SK-N-SH (cell line): ENCODE measurements around the gene CCNB1. TPM values are rescaled to one million over a fixed set of nuclear protein-coding genes. Genes with fewer than 3 reads are reported as not detected.

Experiments
- CTCF ChIA-PET: fragments of 300-600, 350-600 bp; formaldehyde crosslinking; extraction: SDS; loops from one replicate; lab custom pipeline; 2021; lab: Yijun Ruan, JAX
- POLR2A ChIA-PET: fragments of 350-600 bp; sonication (Branson Sonifier 250); formaldehyde crosslinking; extraction: SDS; loops from one replicate; lab custom pipeline; 2020; ENCODE audit warnings: antibody characterized with exemption, inconsistent platforms; lab: Yijun Ruan, JAX
- DNase-seq: peaks from one replicate; pipeline ENCODE4 v3.0.0; 2012
- H2AFZ ChIP-seq: fragments of 200-600 bp; sonication (generic); 2 replicates; pipeline ENCODE4 v1.8.1; 2016; ENCODE audit warnings: antibody characterized with exemption, mild to moderate bottlenecking, low read depth
- H3F3A ChIP-seq: fragments of 200-600 bp; sonication (generic); replicated peaks from 2 replicates; pipeline ENCODE3; 2016; ENCODE audit warnings: antibody characterized with exemption, mild to moderate bottlenecking; ENCODE audit not compliant: insufficient read depth
- H3K27ac ChIP-seq, 2 experiments: fragments of 200-500 bp in 1 of 2; fragments of 200-600 bp in 1 of 2; sonication (Bioruptor generic) in 1 of 2; sonication (generic), shearing (Covaris generic) in 1 of 2; 2 replicates each; pipeline versions ENCODE4 v1.5.1 to v1.6.1; 2014 to 2016; ENCODE audit warnings: low read depth in 2 of 2, inconsistent platforms in 1 of 2, low read length in 1 of 2, mild to moderate bottlenecking in 1 of 2, mixed read lengths in 1 of 2
- H3K27me3 ChIP-seq: fragments of 200-600 bp; sonication (generic), shearing (Covaris generic); 2 replicates; pipeline ENCODE4 v1.6.1; 2016; ENCODE audit warnings: mixed run types; ENCODE audit not compliant: insufficient read depth
- H3K36me3 ChIP-seq, 2 experiments: fragments of 200-500 bp in 1 of 2; fragments of 200-600 bp in 1 of 2; sonication (Bioruptor generic) in 1 of 2; sonication (generic) in 1 of 2; replicated peaks in 1 of 2; 2 replicates each; pipeline versions ENCODE3 to v1.5.1; 2014 to 2016; ENCODE audit warnings: low read length in 1 of 2, mild to moderate bottlenecking in 1 of 2; ENCODE audit not compliant: insufficient read depth in 2 of 2, control insufficient read depth in 1 of 2
- H3K4me1 ChIP-seq, 2 experiments: fragments of 200-500 bp in 1 of 2; fragments of 200-600 bp in 1 of 2; sonication (Bioruptor generic) in 1 of 2; sonication (generic), shearing (Covaris generic) in 1 of 2; 2 replicates each; pipeline versions ENCODE4 v1.5.1 to v1.6.1; 2014 to 2016; ENCODE audit warnings: low read depth in 1 of 2, low read length in 1 of 2, mixed run types in 1 of 2; ENCODE audit not compliant: insufficient read depth in 2 of 2, control insufficient read depth in 1 of 2
- H3K4me2 ChIP-seq: fragments of 200-600 bp; sonication (generic), shearing (Covaris generic); 2 replicates; pipeline ENCODE4 v1.6.1; 2017; ENCODE audit warnings: mixed run types
- H3K4me3 ChIP-seq, 2 experiments: fragments of 200-500 bp in 1 of 2; fragments of 200-600 bp in 1 of 2; sonication (Bioruptor generic) in 1 of 2; sonication (generic), shearing (Covaris generic) in 1 of 2; 2 replicates each; pipeline versions ENCODE4 v1.5.1 to v1.8.1; 2014 to 2016; ENCODE audit warnings: low read depth in 2 of 2, inconsistent platforms in 1 of 2, low read length in 1 of 2, mild to moderate bottlenecking in 1 of 2, mixed read lengths in 1 of 2, moderate library complexity in 1 of 2
- H3K79me2 ChIP-seq: fragments of 200-600 bp; sonication (generic); 2 replicates; pipeline ENCODE4 v1.8.1; 2017; ENCODE audit warnings: mild to moderate bottlenecking; ENCODE audit not compliant: insufficient read depth
- H3K9ac ChIP-seq: fragments of 200-600 bp; sonication (generic); 2 replicates; pipeline ENCODE4 v1.6.1; 2017; ENCODE audit warnings: mixed run types
- H3K9me2 ChIP-seq: fragments of 200-600 bp; sonication (generic); 2 replicates; pipeline ENCODE4 v1.6.1; 2017; ENCODE audit warnings: mixed run types
- H3K9me3 ChIP-seq: fragments of 200-600 bp; sonication (generic); 2 replicates; pipeline ENCODE4 v1.6.1; 2017; ENCODE audit warnings: mixed run types, mild to moderate bottlenecking, moderate library complexity
- H4K20me1 ChIP-seq: fragments of 200-600 bp; sonication (generic); 2 replicates; pipeline ENCODE4 v1.6.1; 2017; ENCODE audit warnings: mild to moderate bottlenecking, mixed run types; ENCODE audit not compliant: insufficient read depth
- ELF1 ChIP-seq: IDR thresholded peaks from 2 replicates; pipeline ENCODE4 v1.4.0; 2012
- EZH2phosphoT487 ChIP-seq: fragments of 200-600 bp; sonication (generic); IDR thresholded peaks from 2 replicates; pipeline ENCODE4 v1.6.1; 2017; ENCODE audit warnings: low read depth, mixed run types, mild to moderate bottlenecking, antibody characterized with exemption, moderate library complexity, borderline replicate concordance
- FOSL2 ChIP-seq: IDR thresholded peaks from 2 replicates; pipeline ENCODE4 v1.4.0; 2012; ENCODE audit warnings: low read depth, mild to moderate bottlenecking, moderate library complexity, borderline replicate concordance
- FOXJ3 ChIP-seq: sonication (generic); formaldehyde crosslinking; IDR thresholded peaks from 2 replicates; pipeline ENCODE4 v1.5.1; 2020; ENCODE audit warnings: mild to moderate bottlenecking, missing genetic modification reagents
- MAX ChIP-seq: IDR thresholded peaks from 2 replicates; pipeline ENCODE4 v1.4.0; 2012; ENCODE audit warnings: low read depth
- MXI1 ChIP-seq: IDR thresholded peaks from 2 replicates; pipeline ENCODE4 v1.6.1; 2012; ENCODE audit warnings: mild to moderate bottlenecking, low read depth, low read length, improper control_type of control experiment
- NFIC ChIP-seq: IDR thresholded peaks from 2 replicates; pipeline ENCODE4 v1.4.0; 2012; ENCODE audit warnings: borderline replicate concordance
- NRF1 ChIP-seq: IDR thresholded peaks from 2 replicates; pipeline ENCODE4 v1.6.1; 2012; ENCODE audit warnings: low read depth, mild to moderate bottlenecking, low read length
- RAD21 ChIP-seq: IDR thresholded peaks from 2 replicates; pipeline ENCODE4 v1.6.1; 2012; ENCODE audit warnings: mild to moderate bottlenecking, low read length
- RCOR1 ChIP-seq: fragments of 150-350 bp; IDR thresholded peaks from 2 replicates; pipeline ENCODE4 v1.6.1; 2017; ENCODE audit warnings: antibody characterized with exemption, low read length
- RXRA ChIP-seq: IDR thresholded peaks from 2 replicates; pipeline ENCODE4 v1.4.0; 2012; ENCODE audit warnings: low read depth, mild to moderate bottlenecking, borderline replicate concordance
- SIN3A ChIP-seq: IDR thresholded peaks from 2 replicates; pipeline ENCODE4 v1.6.1; 2012; ENCODE audit warnings: low read depth, mild to moderate bottlenecking, low read length, moderate library complexity, borderline replicate concordance
- TEAD4 ChIP-seq: IDR thresholded peaks from 2 replicates; pipeline ENCODE4 v1.4.0; 2012; ENCODE audit warnings: mild to moderate bottlenecking, borderline replicate concordance; ENCODE audit not compliant: insufficient read depth
- USF1 ChIP-seq: IDR thresholded peaks from 2 replicates; pipeline ENCODE4 v1.4.0; 2012; ENCODE audit warnings: low read depth, borderline replicate concordance
- WGBS: methylation state at CpG from one replicate; pipeline ENCODE4 v1.1.6; 2017; ENCODE audit warnings: low lambda C conversion rate; 5-methylcytosine and 5-hydroxymethylcytosine counted together
- polyA plus RNA-seq, 3 experiments: library from polyadenylated mRNA; depleted of rRNA; stranded (reverse); fragments of >200 nt; gene quantifications; 2 replicates each; pipeline ENCODE4 v1.2.3, GENCODE V29; 2012
- small RNA-seq, 7 experiments: library from RNA; depleted of rRNA; stranded (forward); fragments of <200 nt; gene quantifications; one replicate each; pipeline ENCODE3, GENCODE V24; 2012

The CCNB1 gene
- polyA plus RNA-seq, 1 of the 3 experiments (the other 2 are of a cell fraction), result 78.6 TPM

- TF ChIP-seq TEAD4 (no peak), MXI1 (no peak), MAX (no peak), FOSL2 (no peak), SIN3A (no peak), FOXJ3 (CRISPR knock-in tag) (no peak), EZH2phosphoT487 (no peak), RCOR1 (no peak), USF1 (no peak), ELF1 (no peak), RAD21 (no peak), NFIC (no peak), RXRA (no peak), NRF1 (no peak)
- Histone ChIP-seq H3K79me2 (peaks cover 41% of the 10 kb centered on the region), H3K9ac (no peak overlapping the region), H2AFZ (no peak overlapping the region), H3K27me3 (no peaks in the 10 kb centered on the region), H3K4me3 (no peak overlapping the region), H3K36me3 (peaks cover 29 to 33% of the 10 kb centered on the region in 2 experiments), H3K4me1 (no peaks in the 10 kb centered on the region), H3K4me2 (no peak overlapping the region), H3F3A (peaks cover 9% of the 10 kb centered on the region), H3K27ac (no peak overlapping the region), H4K20me1 (no peaks in the 10 kb centered on the region), H3K9me3 (no peaks in the 10 kb centered on the region), H3K9me2 (no peaks in the 10 kb centered on the region)
- ChIA-PET POLR2A (no interaction called here), CTCF (interaction anchor here (1.5 kb wide), 1 partner anchor 132 kb away, joined by 3 read pairs; the partner anchor contains the start of gene SLC30A5)
- DNase-seq, result no peak
- WGBS, result 90% methylated on average over 4 of the region's 4 CpGs
Observed at GRCh38 chr5:69225860-69226259, 58.9 kb downstream of the CCNB1 start.

Small RNA genes lying within 50 kb of the gene (small RNA-seq; reads per million reads assigned to genes)
- gene SNORA50D, result 0 reads per million in 7 experiments

Other genes with a start within 250 kb of the CCNB1 start
- 28.5 and 32.9 TPM in 2 replicates for gene SLC30A5, start 73.1 kb upstream of the CCNB1 start, polyA plus RNA-seq (2012; rRNA removed)
- gene CENPH, start 22.4 kb downstream of the CCNB1 start, polyA plus RNA-seq (2012; rRNA removed), result 12.8 and 14.6 TPM in 2 replicates
- 44.2 and 62.1 TPM in 2 replicates for gene CDK7, start 67.7 kb downstream of the CCNB1 start, polyA plus RNA-seq (2012; rRNA removed)
- 1.7 and 2.3 TPM in 2 replicates for gene CCDC125, start 165.7 kb downstream of the CCNB1 start, polyA plus RNA-seq (2012; rRNA removed)
- gene AK6, start 202.4 kb downstream of the CCNB1 start, polyA plus RNA-seq (2012; rRNA removed), result 12.9 and 15.1 TPM in 2 replicates
- 106 and 138 TPM in 2 replicates for gene TAF9, start 202.4 kb downstream of the CCNB1 start, polyA plus RNA-seq (2012; rRNA removed)
- 15.4 and 16.9 TPM in 2 replicates for gene RAD17, start 202.7 kb downstream of the CCNB1 start, polyA plus RNA-seq (2012; rRNA removed)
- gene MARVELD2, start 248.0 kb downstream of the CCNB1 start, polyA plus RNA-seq (2012; rRNA removed), result 0.07 TPM in 1 of 2 replicates, not detected in the other